Hindlimb muscle (tissue), 1 donor: ENCODE measurements around the gene NCK1. TPM values are rescaled to one million over a fixed set of nuclear protein-coding genes. Genes with fewer than 3 reads are reported as not detected.
"Not testable (repeated sequence)": the region's sequence is repeated elsewhere in the genome, so short reads cannot be mapped to it uniquely, and the experiment has no call there.

ENCODE experiments used
- DNase-seq: peaks from one replicate; pipeline ENCODE4 v3.0.0-alpha.2; 2013
- polyA plus RNA-seq: library from polyadenylated mRNA; unstranded; fragments of 120-200 nt; gene quantifications from one replicate; pipeline ENCODE4 v1.2.1, GENCODE V29; 2013; ENCODE audit not compliant: insufficient read length

The NCK1 gene
- polyA plus RNA-seq, 1 donor: 29.0 TPM

DNA sequence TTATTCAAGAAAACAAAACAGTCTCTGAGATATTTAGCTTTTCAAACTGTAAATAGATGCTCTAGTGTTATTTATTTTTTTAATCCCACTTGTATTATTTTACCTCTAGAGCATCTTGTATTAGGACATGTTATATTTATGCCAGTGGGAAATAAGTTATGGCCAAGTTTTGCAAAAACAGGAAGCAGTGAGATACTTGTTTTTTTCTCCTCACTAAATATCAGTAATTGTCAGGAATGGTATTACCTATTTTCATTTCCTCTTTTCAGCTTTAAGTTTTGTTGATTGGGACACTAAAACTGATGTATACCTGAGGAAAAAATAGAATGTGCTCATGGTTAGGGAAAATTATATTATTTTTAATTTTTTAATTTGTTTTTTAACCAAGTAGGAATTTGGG, 87.1 kb downstream of the NCK1 start:
- no peak for DNase-seq

DNA sequence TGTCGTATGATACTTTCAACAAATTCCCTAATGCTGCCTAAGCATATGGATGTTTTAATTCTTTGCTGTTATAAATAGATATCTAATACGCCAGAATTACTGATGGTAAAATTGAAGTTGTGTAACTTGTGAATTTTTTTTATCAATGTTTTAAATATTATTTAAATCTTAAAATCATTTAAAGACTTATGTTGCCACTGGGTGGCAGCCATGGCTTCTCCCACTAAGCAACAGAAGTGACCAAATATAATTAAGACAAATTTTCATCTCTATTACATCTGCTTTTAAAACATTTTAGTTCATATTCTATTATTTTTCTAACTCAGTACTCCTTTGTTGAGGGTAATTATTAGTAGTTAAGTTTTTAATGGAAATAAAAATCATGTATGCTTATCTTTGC, 87.7 kb downstream of the NCK1 start:
- DNase-seq: no peak

DNA sequence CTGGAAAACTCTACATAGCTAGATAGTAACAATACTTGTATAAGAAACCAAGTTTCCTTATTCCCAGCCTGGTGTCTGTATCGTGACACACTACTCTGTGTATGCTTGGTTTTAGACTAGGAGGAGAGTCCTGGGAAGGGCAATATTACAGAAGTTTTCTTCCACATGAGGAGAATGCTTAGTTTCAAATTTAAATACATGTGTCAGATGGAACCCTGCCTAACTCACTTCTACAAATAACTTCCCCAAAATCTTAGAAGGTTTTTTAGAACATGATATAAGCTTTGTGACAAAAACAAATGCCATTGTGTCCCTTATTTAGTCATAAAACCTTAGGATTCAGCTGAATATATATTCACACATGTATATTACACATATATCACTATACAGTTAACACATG, 88.6 kb downstream of the NCK1 start:
- no peak for DNase-seq

DNA sequence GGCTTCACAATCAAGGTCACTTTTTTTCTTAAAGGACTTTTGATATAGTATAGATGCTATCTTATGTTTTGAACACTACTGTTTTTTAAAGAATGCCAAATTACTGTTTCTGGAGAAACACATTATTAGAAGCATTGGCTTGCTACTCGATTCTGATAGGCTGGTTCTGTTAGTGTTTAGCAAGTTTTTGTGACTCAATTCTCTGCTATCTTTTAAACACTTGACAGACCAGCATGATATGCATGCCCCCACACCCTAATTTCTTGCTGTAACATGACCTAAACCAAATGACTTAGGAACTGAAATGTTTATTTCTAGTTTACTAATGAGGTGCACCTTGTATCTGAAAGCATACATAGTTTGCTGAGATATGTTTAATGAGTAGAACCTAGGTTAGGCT, 90.3 kb downstream of the NCK1 start:
- DNase-seq: no peak

DNA sequence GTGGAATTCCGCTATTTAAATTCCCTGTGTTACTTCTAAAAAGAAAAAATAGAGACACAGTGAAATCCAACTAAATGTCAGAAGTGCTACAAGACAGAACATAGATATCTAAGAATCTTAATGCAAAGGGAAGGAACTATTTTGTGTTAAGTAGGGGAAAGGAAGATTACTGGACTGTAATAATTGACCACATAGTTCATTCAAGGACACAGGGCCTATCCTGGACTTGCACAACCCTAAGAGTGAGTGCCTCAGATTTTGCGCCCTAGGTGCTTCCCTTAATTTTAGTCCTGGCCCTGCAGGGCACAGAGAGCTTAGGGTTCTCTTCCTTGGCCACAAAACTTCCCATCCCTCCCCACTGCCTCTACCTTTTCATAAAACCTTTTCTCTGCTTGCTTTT, 92.2 kb downstream of the NCK1 start:
- no peak for DNase-seq

DNA sequence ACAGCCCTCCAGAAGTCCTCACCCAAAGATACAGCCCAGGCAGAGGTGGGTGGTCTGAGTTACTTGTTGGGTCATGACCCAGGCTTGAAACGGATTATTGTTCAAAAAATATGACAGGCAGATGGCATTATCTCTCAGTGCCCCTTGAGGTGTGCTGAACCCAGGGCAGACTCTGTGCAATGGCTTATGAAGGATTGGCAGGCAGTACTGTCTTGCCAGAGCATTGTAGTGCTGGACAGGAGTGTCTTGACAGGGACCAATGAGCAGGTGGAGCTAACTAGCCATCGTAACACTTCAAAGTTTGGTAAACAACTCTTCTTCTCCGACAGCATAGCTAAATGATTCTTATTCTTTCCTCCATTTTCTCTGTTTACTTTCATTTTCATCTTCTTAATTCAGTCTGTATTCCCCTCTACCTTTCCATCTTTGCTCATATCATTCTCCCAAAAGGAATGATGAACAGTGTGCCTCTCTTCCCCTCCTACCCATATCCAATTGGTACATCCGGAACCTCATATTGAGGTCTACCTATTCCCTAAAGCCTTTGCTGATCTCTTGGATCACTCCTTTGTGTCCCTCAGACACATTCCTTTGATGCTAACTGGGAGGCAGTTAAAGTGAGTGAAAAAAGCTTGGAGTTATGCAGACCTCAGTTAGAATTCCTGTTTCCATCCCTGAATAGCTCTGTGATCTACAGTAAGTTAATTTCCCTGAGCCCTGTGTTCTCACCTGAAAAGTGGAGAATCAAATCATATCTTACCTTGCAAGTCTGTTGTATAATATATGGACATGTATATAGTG, 93.2 kb downstream of the NCK1 start:
- DNase-seq: no peak

DNA sequence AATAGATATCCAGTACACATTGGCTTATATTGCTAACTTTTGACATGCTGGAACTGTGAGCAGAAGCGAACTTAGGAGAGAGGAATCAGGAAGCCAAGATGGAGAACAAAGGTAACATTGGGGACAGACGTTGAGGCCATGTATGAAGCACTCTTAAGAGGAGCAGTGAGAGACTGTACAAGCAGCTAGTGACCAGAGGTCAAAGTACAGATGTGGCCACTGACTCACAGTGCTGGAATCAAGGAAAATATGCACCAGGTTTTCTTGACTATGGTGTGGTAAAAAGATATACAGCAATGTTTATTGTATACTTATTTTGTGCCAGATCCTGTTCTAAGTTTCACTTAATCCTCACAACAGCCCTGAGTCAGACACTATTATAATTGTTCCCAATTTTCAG, 93.8 kb downstream of the NCK1 start:
- DNase-seq: no peak

DNA sequence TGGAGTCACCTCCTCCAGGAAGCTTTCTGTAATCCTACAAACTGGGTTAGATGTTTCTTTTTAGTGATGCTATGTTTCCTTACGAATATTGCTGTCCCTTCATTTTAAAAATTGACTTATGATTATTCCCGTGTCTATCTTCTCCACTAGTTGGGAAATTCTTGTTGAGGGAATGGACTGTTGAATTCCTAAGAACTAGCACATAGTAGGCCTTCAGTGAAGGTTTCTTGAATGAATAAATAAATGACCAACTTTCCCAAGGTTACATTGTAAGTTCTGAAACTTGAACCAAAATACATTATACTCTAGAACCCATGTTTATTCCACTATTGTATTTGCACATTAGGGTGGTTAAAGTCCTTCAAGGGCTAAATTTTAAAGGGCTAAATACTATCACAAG, 95.0 kb downstream of the NCK1 start:
- DNase-seq: no peak

DNA sequence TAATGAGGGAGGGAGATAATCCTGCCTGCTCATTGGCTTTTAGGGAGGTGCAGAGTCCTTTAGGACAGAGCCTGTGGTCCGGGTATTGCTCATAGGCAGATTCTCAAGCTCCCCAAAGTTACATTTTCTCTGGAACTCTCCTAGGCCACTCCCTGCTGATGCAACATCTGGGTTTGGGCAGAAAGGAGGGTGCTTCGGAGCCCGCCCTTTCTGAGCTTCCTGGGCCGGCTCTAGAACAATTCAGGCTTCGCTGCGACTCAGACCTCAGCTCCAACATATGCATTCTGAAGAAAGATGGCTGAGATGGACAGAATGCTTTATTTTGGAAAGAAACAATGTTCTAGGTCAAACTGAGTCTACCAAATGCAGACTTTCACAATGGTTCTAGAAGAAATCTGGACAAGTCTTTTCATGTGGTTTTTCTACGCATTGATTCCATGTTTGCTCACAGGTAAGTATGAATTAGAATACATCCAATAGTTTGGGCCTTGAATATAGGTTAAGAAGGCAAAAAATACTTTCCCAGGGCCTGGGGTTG, 95.8 kb downstream of the NCK1 start, which contains the start of gene IL20RB:
Gene IL20RB (plus strand): TSS at position 233 of the 538 bp plus-strand sequence. CDS start 131 bp downstream, at position 364.
- no peak for DNase-seq

DNA sequence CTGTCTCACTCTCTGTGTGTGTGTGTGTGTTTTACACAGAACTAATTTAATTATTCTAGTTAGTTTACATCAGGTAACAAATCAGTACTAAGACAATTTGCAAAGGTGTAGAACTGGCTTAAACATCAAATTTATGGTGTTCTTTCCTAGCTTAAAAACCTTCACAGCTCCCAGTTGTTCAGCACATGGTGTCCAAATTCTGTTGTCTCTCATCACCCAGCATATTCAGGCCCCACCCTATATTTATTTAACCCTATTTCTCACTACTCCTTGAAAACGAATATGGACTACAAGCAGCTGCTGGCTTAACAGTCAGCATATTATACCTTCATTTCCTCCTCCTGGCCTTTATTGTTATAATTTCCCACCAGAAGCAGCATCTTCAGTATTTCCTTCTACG, 96.9 kb downstream of the NCK1 start:
- no peak for DNase-seq

DNA sequence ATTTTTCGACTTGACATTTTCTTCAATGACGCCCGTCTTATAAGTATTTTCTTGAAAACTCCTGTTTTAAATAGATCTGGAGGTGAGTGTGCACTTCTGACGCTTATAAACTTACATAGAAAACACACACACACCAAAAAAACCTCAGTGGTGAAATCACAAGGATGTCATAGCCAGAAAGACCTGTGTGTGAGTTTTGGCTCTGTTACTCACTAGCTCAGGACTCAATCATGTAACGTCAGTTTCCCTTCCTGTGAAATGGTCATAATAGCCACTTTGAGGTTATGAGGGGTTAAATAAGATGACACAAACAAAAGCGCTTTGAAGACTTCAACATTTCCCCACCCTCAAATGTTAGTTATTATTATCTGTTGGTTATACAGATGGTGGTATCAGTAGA, 97.6 kb downstream of the NCK1 start:
- DNase-seq: no peak

DNA sequence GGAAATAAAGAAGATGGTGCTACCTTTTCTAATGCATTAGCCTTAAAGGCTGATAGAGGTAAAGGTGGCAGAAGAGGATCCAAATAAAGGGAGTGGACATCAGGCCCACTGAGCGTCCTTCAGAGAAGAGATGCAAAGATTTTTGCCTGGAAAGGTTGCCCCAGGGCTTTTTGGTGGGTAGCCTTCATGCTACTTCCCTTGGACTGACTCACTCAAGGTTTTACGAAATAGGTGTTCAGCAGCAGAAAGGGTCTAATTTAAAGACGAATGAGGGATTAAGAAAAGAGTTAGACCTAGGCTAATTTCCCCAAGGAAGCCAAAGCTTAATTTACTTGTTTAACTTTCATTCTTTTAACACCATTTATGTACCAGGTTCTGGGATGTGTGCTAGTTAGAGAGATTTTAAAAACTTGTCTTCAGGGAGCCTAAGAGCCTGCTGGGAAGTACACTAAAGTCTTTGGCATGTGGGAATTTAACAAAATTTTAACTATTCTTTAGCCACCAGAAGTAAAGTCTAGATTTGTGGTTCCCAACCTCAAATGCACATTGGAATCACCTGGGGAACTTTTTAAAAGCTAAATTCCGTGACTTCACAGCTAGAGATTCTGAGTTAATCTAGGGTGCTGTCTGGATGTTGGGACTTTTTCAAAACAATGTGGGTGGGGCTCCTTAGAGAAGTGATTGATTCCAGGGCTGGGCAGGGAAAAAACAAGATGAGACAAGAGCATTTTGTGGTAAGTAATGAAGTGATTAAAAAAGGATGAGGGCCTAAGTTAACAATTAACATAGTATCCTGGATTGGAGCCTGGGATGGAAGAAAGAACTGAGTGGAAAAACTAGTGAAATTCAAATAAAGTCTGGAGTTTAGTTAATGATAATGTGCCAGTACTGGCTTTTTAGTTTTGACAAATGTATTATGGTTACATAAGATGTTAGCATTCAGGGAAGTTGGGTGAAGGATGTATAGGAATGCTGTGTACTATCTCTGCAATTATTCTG, 99.1 kb downstream of the NCK1 start:
- no peak for DNase-seq

DNA sequence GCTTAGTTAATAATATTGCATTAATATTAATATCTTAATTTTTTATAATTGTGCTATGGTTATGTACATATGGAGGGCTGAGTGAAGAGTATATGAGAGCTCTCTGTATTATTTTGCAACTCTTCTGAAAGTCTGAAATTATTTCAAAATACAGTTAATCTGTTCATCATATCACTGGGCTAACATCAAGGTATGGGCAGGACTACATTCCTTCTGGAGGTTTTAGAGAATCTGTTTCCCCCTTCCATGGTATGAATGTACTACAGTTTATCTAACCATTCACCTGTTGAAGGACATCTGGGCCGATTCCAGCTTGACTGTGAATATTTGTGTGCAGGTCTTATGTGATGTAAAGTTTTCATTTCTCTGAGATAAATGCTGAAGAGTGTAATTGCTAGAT, 100.9 kb downstream of the NCK1 start:
- no peak for DNase-seq

DNA sequence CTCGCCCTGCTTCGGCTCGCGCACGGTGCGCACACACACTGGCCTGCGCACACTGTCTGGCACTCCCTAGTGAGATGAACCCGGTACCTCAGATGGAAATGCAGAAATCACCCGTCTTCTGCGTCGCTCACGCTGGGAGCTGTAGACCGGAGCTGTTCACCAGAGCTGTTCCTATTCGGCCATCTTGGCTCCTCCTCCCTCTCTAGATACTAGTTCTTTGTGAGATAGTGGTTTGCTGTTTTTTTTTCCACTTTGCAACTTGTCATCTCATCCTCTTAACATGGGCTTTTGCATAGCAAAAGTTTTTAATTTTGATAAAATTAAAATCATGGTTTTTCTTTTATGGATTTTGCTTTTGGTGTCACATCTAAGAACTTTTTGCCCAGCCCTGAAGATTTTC, 107.5 kb downstream of the NCK1 start:
- DNase-seq: not testable (repeated sequence)

DNA sequence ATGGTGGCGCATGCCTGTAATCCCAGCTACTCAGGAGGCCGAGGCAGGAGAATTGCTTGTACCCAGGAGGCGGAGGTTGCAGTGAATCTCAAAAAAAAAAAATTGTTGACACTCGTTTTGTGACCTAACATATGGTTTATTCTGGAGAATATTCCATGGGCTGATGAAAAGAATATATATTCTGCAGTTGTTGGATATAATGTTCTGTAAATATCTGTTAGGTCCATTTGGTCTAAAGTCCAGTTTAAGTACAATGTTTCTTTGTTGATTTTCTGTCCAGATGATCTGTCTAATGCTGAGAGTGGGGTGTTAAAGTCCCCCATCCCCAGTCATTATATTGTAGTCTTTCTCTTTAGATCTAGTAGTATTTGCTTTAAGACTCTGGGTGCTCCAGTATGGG, 111.3 kb downstream of the NCK1 start:
- DNase-seq: no peak

DNA sequence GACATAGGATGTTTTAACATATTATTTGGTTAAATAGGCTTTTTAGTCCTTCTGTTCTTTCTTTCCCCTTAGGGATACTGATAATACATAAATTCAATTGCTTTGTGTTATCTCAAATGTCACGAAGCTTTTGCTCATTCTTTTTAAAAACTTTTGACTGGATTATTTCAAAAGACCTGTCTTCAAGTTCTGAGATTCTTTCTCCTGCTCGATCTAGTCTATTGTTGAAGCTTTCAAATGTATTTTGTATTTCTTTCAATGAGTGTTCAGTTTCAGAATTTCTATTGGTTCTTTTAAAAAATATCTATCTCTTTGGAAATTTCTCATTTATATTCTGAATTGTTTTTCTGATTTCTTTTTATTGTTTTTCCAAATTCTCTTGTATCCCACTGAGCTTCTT, 112.7 kb downstream of the NCK1 start:
- DNase-seq: no peak

DNA sequence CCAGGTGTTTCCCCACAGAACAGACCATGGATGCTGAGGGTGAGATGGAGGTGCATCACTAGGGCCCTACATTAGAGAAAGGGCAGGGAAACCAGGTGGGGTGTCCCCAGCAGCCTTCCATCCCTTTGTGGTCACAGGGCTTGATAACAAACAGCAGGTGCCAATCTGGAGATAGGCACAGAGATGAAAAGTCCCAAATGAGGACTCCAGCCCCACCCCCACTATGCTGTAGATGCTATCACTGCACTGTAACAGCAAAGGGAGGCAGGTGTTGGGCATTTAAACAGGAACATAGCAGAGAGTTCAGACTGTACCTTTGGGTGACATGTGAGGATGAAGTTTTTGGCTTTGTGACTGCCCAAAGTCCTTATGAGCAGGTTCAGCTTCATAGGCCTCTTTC, 117.2 kb downstream of the NCK1 start:
- DNase-seq: no peak

DNA sequence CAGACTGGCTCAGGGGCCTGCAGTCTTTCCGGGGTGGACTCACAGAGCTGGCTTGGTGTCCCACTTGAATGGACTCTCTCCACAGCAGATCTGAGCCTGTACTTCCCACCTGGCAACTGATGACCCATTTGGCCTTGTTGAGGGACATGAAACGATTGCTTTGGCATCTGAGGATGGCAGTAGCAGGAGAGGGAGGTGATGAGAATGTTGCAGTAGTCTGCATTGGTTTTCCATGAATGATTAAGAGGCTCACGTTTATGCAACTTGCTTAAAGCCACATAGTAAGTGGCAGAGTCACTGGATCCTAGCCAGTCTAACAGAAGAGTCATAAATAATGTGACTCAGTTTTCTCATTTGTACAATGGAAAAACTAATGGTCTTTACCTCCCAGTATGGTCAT, 117.7 kb downstream of the NCK1 start:
- no peak for DNase-seq

DNA sequence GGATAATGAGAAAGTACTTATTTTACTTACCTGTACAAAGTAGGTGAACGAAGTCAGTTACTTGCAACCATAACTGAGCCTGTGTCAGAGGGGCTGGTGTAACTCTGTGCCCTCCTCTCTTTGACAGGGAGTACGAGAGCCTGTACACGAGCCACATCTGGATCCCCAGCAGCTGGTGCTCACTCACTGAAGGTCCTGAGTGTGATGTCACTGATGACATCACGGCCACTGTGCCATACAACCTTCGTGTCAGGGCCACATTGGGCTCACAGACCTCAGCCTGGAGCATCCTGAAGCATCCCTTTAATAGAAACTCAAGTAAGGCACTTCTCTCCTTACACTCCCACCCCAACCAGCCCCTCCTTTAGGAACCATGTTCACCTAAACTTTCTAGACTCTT, 120.0 kb downstream of the NCK1 start:
- no peak for DNase-seq

DNA sequence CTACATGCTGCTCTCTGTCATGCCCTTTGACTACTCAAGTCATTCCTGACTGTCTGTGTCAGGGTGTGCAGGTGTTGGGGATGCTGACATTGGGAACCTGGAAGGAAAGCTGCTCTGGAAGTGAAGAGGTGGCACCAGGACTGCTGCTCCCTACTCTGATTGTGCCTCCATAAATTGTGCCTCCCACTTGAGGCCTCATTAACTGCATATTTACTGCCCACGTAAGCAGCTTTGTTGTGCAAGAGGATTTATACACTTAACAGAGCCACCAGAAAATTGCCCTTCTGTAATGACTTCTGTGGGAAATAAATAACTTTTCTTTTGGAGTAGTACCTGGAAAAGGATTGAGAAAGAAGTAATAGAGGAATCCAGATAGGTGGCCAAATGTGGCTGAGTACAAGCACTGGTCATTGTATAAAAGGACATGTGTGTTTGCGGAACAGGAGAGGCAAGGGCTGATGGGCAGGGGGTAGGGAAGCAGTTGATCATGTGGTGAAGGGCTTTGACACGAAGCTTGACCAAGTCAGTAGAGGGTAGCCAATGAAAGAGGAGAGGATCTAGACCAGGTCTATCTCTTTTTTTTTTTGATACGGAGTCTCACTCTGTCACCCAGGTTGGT, 120.6 kb downstream of the NCK1 start:
- DNase-seq: no peak

DNA sequence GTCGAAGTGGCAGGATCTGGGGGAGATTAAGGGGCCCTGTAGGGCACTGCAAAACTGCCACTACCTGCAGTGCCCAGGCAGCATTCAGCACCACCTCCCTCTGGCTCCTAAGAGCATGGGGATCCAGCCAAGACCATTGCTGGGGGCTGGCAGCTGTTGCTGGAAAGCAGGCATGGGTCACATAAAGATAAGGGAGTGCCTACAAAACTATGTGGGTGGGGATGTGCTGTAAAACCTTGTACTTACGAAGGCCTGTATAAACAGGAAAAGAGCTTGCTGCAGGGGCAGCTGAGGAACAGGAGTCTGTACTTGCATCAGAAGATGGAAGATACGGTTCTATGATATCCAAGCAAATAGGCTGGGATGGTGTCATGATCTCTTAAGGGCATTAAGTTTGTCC, 122.8 kb downstream of the NCK1 start:
- no peak for DNase-seq

DNA sequence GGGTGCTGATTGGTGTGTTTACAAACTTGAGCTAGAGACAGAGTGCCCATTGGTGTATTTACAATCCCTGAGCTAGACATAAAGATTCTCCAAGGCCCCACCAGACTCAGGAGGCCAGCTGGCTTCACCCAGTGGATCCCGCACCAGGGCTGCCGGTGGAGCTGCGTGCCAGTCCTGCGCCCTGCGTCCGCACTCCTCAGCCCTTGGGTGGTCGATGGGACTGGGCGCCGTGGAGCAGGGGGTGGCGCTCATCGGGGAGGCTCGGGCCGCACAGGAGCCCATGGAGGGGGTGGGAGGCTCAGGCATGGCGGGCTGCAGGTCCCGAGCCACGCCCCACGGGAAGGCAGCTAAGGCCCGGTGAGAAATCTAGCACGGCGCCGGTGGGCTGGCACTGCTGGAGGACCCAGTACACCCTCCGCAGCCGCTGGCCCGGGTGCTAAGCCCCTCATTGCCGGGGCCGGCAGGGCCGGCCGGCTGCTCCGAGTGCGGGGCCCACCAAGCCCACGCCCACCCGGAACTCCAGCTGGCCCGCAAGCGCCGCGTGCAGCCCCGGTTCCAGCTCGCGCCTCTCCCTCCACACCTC, 125.5 kb downstream of the NCK1 start:
- DNase-seq: not testable (repeated sequence)

DNA sequence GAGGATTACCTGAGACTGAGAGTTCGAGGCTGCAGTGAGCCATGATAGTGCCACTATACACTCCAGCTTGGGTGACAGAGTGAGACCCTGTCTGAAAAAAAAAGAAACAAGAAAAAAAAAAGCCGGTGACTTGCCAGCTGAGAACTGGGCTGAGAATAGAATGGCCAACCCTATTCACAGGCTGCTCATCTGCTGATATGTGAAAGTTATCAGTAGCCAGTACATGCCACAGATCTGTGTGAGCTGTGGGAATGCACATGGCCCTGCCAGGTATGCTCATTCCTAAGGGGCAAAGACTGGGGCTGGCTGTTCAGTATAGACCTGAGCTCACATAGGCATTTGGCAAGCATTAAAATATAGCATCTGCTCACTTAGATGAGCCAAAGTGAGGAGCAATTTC, 126.6 kb downstream of the NCK1 start:
- no peak for DNase-seq
